Nephron (organoid): Measurements from ENCODE around the gene ATF7.
A peak's percentile ranks its signal among the peaks of the same experiment; 100 is the strongest.

Experiments used
- H3K27ac Mint-ChIP-seq, 3 experiments: 2 replicates each; pipeline ENCODE4 v1.8.0; 2020; ENCODE audit warnings: mixed read lengths in 3 of 3, mild to moderate bottlenecking in 2 of 3, moderate library complexity in 1 of 3
- H3K27me3 Mint-ChIP-seq: 2 replicates; pipeline ENCODE4 v1.8.0; 2021; ENCODE audit warnings: low read depth, mild to moderate bottlenecking, moderate library complexity, mixed read lengths
- H3K36me3 Mint-ChIP-seq: 2 replicates; pipeline ENCODE4 v1.8.0; 2020; ENCODE audit warnings: low read depth, mixed read lengths
- H3K4me1 Mint-ChIP-seq: 2 replicates; pipeline ENCODE4 v1.8.0; 2020; ENCODE audit warnings: mixed read lengths
- H3K4me3 Mint-ChIP-seq, 3 experiments: 2 replicates each; pipeline ENCODE4 v1.8.0; 2020; ENCODE audit warnings: mild to moderate bottlenecking in 3 of 3, mixed read lengths in 3 of 3, moderate library complexity in 2 of 3
- H3K9me3 Mint-ChIP-seq: 2 replicates; pipeline ENCODE4 v1.8.0; 2020; ENCODE audit warnings: mixed read lengths
- CTCF ChIP-seq, 3 experiments: fragments of 200-600 bp; sonication (generic); IDR thresholded peaks; one replicate each; pipeline ENCODE4 v1.5.0; 2021; ENCODE audit warnings: antibody characterized with exemption in 3 of 3; ENCODE audit not compliant: unreplicated experiment in 3 of 3

The ATF7 gene

GRCh38 chr12:53578783-53579182 is 47.4 kb downstream of the ATF7 start:
- H3K27me3 Mint-ChIP-seq: no peaks in the 10 kb centered on the region
- H3K4me3 Mint-ChIP-seq: no peak overlapping the region
- H3K4me1 Mint-ChIP-seq: peaks cover 11% of the 10 kb centered on the region
- H3K36me3 Mint-ChIP-seq: peaks cover 37% of the 10 kb centered on the region
- peaks cover 3% of the 10 kb centered on the region for H3K9me3 Mint-ChIP-seq
- no peak overlapping the region for H3K27ac Mint-ChIP-seq
- no peak for TF ChIP-seq CTCF (IDR thresholded peaks at IDR 0.05; ENCODE audit: unreplicated experiment in 3 of 3)

DNA sequence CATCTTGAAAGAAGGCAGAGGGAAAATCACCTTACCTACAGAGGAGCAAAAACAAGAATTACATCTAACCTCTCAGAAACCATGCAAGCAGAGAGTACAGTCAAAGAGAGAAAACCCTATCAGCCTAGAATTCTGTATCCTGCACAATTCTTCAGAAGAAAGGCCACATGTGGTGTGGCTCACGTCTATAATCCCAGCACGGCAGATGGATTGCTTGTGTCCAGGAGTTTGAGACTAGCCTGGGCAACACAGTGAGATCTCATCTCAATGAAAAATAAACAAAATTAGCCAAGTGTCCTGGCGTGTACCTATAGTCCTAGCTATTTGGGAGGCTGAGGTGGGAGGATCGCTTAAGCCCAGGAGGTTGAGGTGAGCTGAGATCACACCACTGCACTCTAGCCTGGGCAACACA is 48.2 kb downstream of the ATF7 start:
- no peak for TF ChIP-seq CTCF (IDR thresholded peaks at IDR 0.05; ENCODE audit: unreplicated experiment in 3 of 3)
- Mint-ChIP-seq H3K4me3 (no peak overlapping the region), H3K9me3 (no peaks in the 10 kb centered on the region), H3K36me3 (peaks cover 32% of the 10 kb centered on the region), H3K27me3 (no peaks in the 10 kb centered on the region), H3K4me1 (peaks cover 12% of the 10 kb centered on the region), H3K27ac (peak overlapping the region in 1 of 3 experiments; percentile 25)

- peak overlapping the region in 1 of 3 experiments; percentile 35 for H3K27ac Mint-ChIP-seq
Observed at GRCh38 chr12:53575502-53576249, 50.5 kb downstream of the ATF7 start.

DNA sequence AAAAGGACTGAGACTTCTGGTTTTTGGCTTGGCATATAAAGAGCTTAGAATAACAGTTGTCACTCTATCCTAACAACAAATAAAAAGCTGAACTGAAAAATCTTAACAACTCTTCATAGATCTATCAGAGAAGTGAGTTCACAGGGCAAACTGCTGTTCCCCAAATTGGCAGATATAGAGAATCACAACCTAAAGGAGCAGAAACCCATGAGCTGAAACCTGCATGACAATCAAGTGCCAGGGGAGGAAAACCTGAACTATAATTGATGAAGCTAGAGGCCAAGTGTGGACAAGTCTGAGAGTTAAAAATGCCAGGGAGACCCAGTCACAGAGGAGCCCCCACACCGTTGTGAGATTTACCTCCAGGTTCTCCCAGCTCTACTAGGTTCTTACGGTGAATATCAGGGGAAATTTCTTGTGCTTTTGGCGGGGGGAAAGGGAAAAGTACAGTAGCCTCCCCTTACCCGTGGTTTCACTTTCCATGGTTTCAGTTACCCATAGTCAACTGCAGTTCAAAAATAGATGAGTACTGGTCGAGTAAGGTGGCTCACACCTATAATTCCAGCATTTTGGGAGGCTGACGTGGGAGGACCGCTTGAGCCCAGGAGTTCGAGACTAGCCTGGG is 53.9 kb downstream of the ATF7 start:
- TF ChIP-seq CTCF (IDR thresholded peaks at IDR 0.05; ENCODE audit: unreplicated experiment in 3 of 3): no peak
- Mint-ChIP-seq H3K9me3 (peaks cover 2% of the 10 kb centered on the region), H3K36me3 (peaks cover 36% of the 10 kb centered on the region), H3K27me3 (no peaks in the 10 kb centered on the region), H3K4me1 (peaks cover 39% of the 10 kb centered on the region), H3K27ac (no peak overlapping the region), H3K4me3 (no peak overlapping the region)

More at GRCh38 chr12:53575502-53576249, 50.5 kb downstream of the ATF7 start:
- Mint-ChIP-seq H3K4me1 (peaks cover 16% of the 10 kb centered on the region), H3K36me3 (peaks cover 37% of the 10 kb centered on the region), H3K4me3 (no peak overlapping the region), H3K9me3 (peaks cover 2% of the 10 kb centered on the region), H3K27me3 (no peaks in the 10 kb centered on the region)
- TF ChIP-seq CTCF (IDR thresholded peaks at IDR 0.05; ENCODE audit: unreplicated experiment in 3 of 3): no peak

DNA sequence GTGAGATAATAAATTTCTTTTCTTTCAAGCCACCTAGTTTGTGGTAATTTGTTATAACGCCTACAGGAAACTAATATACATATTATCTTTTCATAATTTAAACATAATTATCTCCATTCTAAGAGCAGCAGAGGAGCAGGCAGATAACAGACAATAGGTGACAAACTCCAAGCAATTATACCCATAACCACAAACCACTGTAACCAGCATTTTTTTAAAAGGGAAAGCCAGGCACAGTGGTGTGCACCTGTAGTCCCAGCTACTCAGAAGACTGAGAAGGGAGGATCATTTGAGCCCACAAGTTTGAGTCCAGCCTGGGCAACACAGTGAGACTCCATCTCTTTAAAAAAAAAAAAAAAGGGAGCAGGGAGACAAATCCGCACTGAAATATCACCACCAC is 54.9 kb downstream of the ATF7 start:
- H3K27ac Mint-ChIP-seq: no peak overlapping the region
- TF ChIP-seq CTCF (IDR thresholded peaks at IDR 0.05; ENCODE audit: unreplicated experiment in 3 of 3): no peak
- H3K36me3 Mint-ChIP-seq: peaks cover 28% of the 10 kb centered on the region
- H3K27me3 Mint-ChIP-seq: no peaks in the 10 kb centered on the region
- H3K9me3 Mint-ChIP-seq: peaks cover 2% of the 10 kb centered on the region
- peaks cover 35% of the 10 kb centered on the region for H3K4me1 Mint-ChIP-seq
- H3K4me3 Mint-ChIP-seq: no peak overlapping the region
